Mammary epithelial cell (primary cell): ENCODE data around the gene CMTM5.

Source experiments
- EZH2 ChIP-seq: IDR thresholded peaks from 2 replicates; pipeline ENCODE4 v1.6.1; 2012; ENCODE audit warnings: low read length, inconsistent platforms, borderline replicate concordance
- TF ChIP-seq, protein P1 (sequence below), 2 donors: IDR thresholded peaks in 1 of 2; conservative IDR thresholded peaks in 1 of 2; 2 replicates each; pipeline ENCODE4 v1.5.1; 2011 to 2012; ENCODE audit warnings: inconsistent platforms in 2 of 2, low read length in 2 of 2, mild to moderate bottlenecking in 2 of 2, control low read depth in 1 of 2, low read depth in 1 of 2; ENCODE audit not compliant: insufficient read depth in 1 of 2; ENCODE audit errors: extremely low read depth in 1 of 2

DNA sequence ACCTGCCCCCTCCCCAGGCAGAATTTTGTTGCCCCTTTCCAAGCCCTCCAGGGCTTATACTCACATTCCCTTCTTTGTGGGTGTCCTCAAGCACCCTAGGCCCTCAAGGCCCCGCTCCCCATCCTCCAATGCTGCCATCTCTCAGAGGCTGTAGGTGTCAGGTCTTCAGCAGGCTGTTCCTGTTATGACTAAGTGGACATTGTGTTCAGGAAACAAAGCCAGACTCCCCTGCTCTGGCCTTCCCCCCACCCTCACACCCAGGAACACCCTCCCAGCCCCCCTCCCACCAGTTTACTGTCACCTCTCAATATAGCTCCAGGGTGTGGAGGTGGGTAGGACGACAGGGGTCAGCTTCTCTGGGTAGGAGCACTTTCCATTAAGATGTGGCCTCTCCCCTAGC is 32.6 kb downstream of the CMTM5 start:
- TF ChIP-seq, protein P1, sequence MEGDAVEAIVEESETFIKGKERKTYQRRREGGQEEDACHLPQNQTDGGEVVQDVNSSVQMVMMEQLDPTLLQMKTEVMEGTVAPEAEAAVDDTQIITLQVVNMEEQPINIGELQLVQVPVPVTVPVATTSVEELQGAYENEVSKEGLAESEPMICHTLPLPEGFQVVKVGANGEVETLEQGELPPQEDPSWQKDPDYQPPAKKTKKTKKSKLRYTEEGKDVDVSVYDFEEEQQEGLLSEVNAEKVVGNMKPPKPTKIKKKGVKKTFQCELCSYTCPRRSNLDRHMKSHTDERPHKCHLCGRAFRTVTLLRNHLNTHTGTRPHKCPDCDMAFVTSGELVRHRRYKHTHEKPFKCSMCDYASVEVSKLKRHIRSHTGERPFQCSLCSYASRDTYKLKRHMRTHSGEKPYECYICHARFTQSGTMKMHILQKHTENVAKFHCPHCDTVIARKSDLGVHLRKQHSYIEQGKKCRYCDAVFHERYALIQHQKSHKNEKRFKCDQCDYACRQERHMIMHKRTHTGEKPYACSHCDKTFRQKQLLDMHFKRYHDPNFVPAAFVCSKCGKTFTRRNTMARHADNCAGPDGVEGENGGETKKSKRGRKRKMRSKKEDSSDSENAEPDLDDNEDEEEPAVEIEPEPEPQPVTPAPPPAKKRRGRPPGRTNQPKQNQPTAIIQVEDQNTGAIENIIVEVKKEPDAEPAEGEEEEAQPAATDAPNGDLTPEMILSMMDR (conservative IDR thresholded peaks at IDR 0.05 in 1 of 2, IDR thresholded peaks at IDR 0.05 in 1 of 2; ENCODE audit: extremely low read depth in 1 of 2, insufficient read depth in 1 of 2, low read depth in 1 of 2, low read length in 2 of 2), result no peak
- TF ChIP-seq EZH2, result no peak
